ENCODE measurements around the gene TRAF4.
A peak's percentile ranks its signal among the peaks of the same experiment; 100 is the strongest.

Gene TRAF4

GRCh38 chr17:28707339-28707720 is 36.5 kb upstream of the TRAF4 start:
- in situ Hi-C loops (cut with HindIII; ENCODE audit: low sequenced_read_pairs) = no loop called here
- TF ChIP-seq, protein P1, sequence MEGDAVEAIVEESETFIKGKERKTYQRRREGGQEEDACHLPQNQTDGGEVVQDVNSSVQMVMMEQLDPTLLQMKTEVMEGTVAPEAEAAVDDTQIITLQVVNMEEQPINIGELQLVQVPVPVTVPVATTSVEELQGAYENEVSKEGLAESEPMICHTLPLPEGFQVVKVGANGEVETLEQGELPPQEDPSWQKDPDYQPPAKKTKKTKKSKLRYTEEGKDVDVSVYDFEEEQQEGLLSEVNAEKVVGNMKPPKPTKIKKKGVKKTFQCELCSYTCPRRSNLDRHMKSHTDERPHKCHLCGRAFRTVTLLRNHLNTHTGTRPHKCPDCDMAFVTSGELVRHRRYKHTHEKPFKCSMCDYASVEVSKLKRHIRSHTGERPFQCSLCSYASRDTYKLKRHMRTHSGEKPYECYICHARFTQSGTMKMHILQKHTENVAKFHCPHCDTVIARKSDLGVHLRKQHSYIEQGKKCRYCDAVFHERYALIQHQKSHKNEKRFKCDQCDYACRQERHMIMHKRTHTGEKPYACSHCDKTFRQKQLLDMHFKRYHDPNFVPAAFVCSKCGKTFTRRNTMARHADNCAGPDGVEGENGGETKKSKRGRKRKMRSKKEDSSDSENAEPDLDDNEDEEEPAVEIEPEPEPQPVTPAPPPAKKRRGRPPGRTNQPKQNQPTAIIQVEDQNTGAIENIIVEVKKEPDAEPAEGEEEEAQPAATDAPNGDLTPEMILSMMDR (IDR thresholded peaks at IDR 0.05; ENCODE audit: low read depth, low read length) = no peak
- no peak for DNase-seq (ENCODE audit: low read depth, low spot score)
- H3K4me3 ChIP-seq (ENCODE audit: low read depth, low read length) = no peak overlapping the region

DNA sequence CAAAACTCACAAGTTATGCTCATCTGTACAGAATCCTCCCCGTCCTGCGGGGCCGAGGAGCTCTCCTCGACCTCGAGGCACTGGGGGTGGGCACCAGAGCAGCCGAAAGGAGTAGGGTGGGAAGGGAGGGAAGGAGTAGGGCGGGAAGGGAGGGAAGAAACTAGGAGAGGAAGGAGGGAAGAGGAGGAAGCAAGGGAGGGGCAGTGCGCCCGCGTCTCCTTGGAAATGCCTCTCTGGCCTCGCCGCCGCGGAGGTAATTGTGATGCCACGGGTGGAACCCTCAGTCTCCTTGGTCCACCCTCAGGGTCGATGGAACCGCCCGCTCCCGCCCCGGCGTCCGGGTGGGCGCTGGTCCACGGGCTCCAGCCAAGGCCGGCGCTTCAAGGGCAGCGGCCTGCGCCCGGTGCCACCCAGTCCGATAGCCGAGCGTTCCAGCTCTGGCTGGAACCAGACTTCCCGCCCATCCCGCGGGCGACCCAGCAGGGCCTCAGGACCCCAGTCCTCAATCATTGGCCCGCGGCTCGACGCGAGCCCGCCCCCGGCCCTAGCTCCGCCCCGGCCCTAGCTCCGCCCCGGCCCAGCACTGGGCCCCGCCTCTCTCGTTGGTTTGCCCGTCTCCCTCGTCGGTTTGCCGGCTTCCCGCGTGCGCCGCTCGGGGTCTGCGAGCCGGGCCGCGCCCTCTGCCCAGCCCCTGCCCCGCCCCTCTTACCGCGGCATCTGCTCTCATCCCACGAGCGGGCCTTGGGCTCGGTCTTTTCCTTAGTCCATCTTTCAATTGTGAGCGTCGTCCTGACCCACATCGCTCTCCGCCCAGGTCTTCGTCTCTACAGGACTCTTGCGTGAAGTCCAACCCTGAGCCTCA is 32.7 kb upstream of the TRAF4 start:
- TF ChIP-seq, protein P1 (IDR thresholded peaks at IDR 0.05; ENCODE audit: low read depth, low read length) = no peak
- H3K4me3 ChIP-seq (ENCODE audit: low read depth, low read length) = peak overlapping the region; percentile 49
- in situ Hi-C loops (cut with HindIII; ENCODE audit: low sequenced_read_pairs) = no loop called here
- peak; percentile 92 for DNase-seq (ENCODE audit: low read depth, low spot score)

- H3K4me3 ChIP-seq (ENCODE audit: low read depth, low read length) = peak within 1 kb of the TSS; percentile 49
- no peak for DNase-seq (ENCODE audit: low read depth, low spot score)
- in situ Hi-C loops (cut with HindIII; ENCODE audit: low sequenced_read_pairs) = no loop called here
- TF ChIP-seq, protein P1 (IDR thresholded peaks at IDR 0.05; ENCODE audit: low read depth, low read length) = no peak
Observed at GRCh38 chr17:28711723-28712031, 32.1 kb upstream of the TRAF4 start, which contains the start of gene PROCA1. Gene PROCA1, minus strand, starts transcription at chr17:28711888. Its CDS starts 228 bp downstream, at chr17:28711660.

- no peak overlapping the region for H3K4me3 ChIP-seq (ENCODE audit: low read depth, low read length)
- TF ChIP-seq, protein P1 (IDR thresholded peaks at IDR 0.05; ENCODE audit: low read depth, low read length) = no peak
- in situ Hi-C loops (cut with HindIII; ENCODE audit: low sequenced_read_pairs) = no loop called here
- DNase-seq (ENCODE audit: low read depth, low spot score) = no peak
Observed at GRCh38 chr17:28712032-28712704, 31.6 kb upstream of the TRAF4 start.

- TF ChIP-seq, protein P1 (IDR thresholded peaks at IDR 0.05; ENCODE audit: low read depth, low read length) = no peak
- in situ Hi-C loops (cut with HindIII; ENCODE audit: low sequenced_read_pairs) = no loop called here
- DNase-seq (ENCODE audit: low read depth, low spot score) = no peak
- no peak overlapping the region for H3K4me3 ChIP-seq (ENCODE audit: low read depth, low read length)
Observed at GRCh38 chr17:28712705-28713415, 31.0 kb upstream of the TRAF4 start.

GRCh38 chr17:28714281-28714680 is 29.5 kb upstream of the TRAF4 start:
- no peak for DNase-seq (ENCODE audit: low read depth, low spot score)
- TF ChIP-seq, protein P1 (IDR thresholded peaks at IDR 0.05; ENCODE audit: low read depth, low read length) = no peak
- in situ Hi-C loops (cut with HindIII; ENCODE audit: low sequenced_read_pairs) = no loop called here
- no peak overlapping the region for H3K4me3 ChIP-seq (ENCODE audit: low read depth, low read length)
